GM03348 (cell line): ENCODE results near the gene FDXR.

Source experiments
- DNase-seq: peaks from one replicate; pipeline ENCODE4 v3.0.0; 2012; ENCODE audit warnings: low spot score

FDXR gene

GRCh38 chr17:74898376-74898946 is 25.7 kb upstream of the FDXR start:
- no peak for DNase-seq

GRCh38 chr17:74893936-74894671 is 21.3 kb upstream of the FDXR start:
- DNase-seq = no peak

- no peak for DNase-seq
Measured at GRCh38 chr17:74892974-74893911, 20.4 kb upstream of the FDXR start, which contains the start of gene FADS6. Gene FADS6 (minus strand): TSS chr17:74893633. CDS start chr17:74893595, 38 bp downstream.

- DNase-seq = no peak
Measured at GRCh38 chr17:74892013-74892841, 19.4 kb upstream of the FDXR start.

- DNase-seq = no peak
Measured at GRCh38 chr17:74890554-74890953, 17.8 kb upstream of the FDXR start.

GRCh38 chr17:74888469-74888868 is 15.7 kb upstream of the FDXR start:
- DNase-seq = no peak

- no peak for DNase-seq
Measured at GRCh38 chr17:74883241-74883745, 10.5 kb upstream of the FDXR start.

- no peak for DNase-seq
Measured at GRCh38 chr17:74882517-74883240, 9.9 kb upstream of the FDXR start.

- DNase-seq = no peak
Measured at GRCh38 chr17:74881073-74881472, 8.3 kb upstream of the FDXR start.

- no peak for DNase-seq
Measured at GRCh38 chr17:74879308-74879707, 6.5 kb upstream of the FDXR start.

- DNase-seq = no peak
Measured at GRCh38 chr17:74878658-74879057, 5.9 kb upstream of the FDXR start.

- no peak for DNase-seq
Measured at GRCh38 chr17:74877592-74878548, 5.1 kb upstream of the FDXR start.

- no peak for DNase-seq
Measured at GRCh38 chr17:74875977-74876593, 3.3 kb upstream of the FDXR start.

GRCh38 chr17:74875155-74875976 is 2.6 kb upstream of the FDXR start:
- no peak for DNase-seq

GRCh38 chr17:74874615-74875037 is 1.8 kb upstream of the FDXR start:
- no peak for DNase-seq

GRCh38 chr17:74873874-74874614 is 1.2 kb upstream of the FDXR start:
- DNase-seq = no peak

GRCh38 chr17:74873037-74873873 is 461 bp upstream of the FDXR start:
- DNase-seq = peak; percentile 100
